Hematopoietic multipotent progenitor cell treated with erythropoietin and hydrocortisone succinate and interleukin-3 and kit ligand, for 15 days (in vitro differentiated cells): ENCODE data around the gene NUP50.

Experiments used
- DNase-seq: peaks from one replicate; pipeline ENCODE4 v3.0.0-alpha.2; 2015; ENCODE audit warnings: low spot score

Gene NUP50

GRCh38 chr22:45163451-45164269, at the start of gene NUP50:
NUP50 (plus strand) TSS chr22:45163925; CDS start chr22:45168178, 4,253 bp downstream.
- peak; percentile 98 for DNase-seq

- DNase-seq, result no peak
Measured at GRCh38 chr22:45120440-45120839, 43.3 kb upstream of the NUP50 start.

- no peak for DNase-seq
Measured at GRCh38 chr22:45120931-45121330, 42.8 kb upstream of the NUP50 start.

- DNase-seq, result no peak
Measured at GRCh38 chr22:45124176-45124847, 39.4 kb upstream of the NUP50 start.

GRCh38 chr22:45125188-45125587, 38.5 kb upstream of the NUP50 start:
- no peak for DNase-seq

- DNase-seq, result no peak
Measured at GRCh38 chr22:45127866-45128265, 35.9 kb upstream of the NUP50 start.

- no peak for DNase-seq
Measured at GRCh38 chr22:45129703-45130524, 33.8 kb upstream of the NUP50 start.

- no peak for DNase-seq
Measured at GRCh38 chr22:45130891-45131290, 32.8 kb upstream of the NUP50 start.

- no peak for DNase-seq
Measured at GRCh38 chr22:45131749-45132148, 32.0 kb upstream of the NUP50 start.

GRCh38 chr22:45134313-45134712, 29.4 kb upstream of the NUP50 start:
- no peak for DNase-seq

GRCh38 chr22:45136594-45136993, 27.1 kb upstream of the NUP50 start:
- no peak for DNase-seq

GRCh38 chr22:45139693-45140092, 24.0 kb upstream of the NUP50 start:
- DNase-seq, result no peak

- no peak for DNase-seq
Measured at GRCh38 chr22:45142376-45142775, 21.3 kb upstream of the NUP50 start.

- no peak for DNase-seq
Measured at GRCh38 chr22:45144916-45145315, 18.8 kb upstream of the NUP50 start.

GRCh38 chr22:45149671-45150070, 14.1 kb upstream of the NUP50 start:
- no peak for DNase-seq

GRCh38 chr22:45150139-45150538, 13.6 kb upstream of the NUP50 start:
- no peak for DNase-seq

GRCh38 chr22:45151503-45151902, 12.2 kb upstream of the NUP50 start:
- DNase-seq, result no peak

GRCh38 chr22:45154383-45154782, 9.3 kb upstream of the NUP50 start:
- DNase-seq, result no peak

GRCh38 chr22:45155050-45155840, 8.5 kb upstream of the NUP50 start:
- DNase-seq, result no peak

- no peak for DNase-seq
Measured at GRCh38 chr22:45157907-45158306, 5.8 kb upstream of the NUP50 start.

- no peak for DNase-seq
Measured at GRCh38 chr22:45159652-45160462, 3.9 kb upstream of the NUP50 start.
